Bronchus fibroblast of lung (primary cell): ENCODE results near the gene ZCCHC2. TPM values are rescaled to one million over a fixed set of nuclear protein-coding genes. Genes with fewer than 3 reads are reported as not detected.

Experiments used
- total RNA-seq: library from RNA; depleted of rRNA; stranded (reverse); fragments of >200 nt; gene quantifications from 2 replicates; pipeline ENCODE4 v1.2.3, GENCODE V29; 2015

ZCCHC2 gene
- 2.5 and 3.4 TPM in 2 replicates for total RNA-seq

GRCh38 chr18:62522504-62523254, at the start of gene ZCCHC2:
TSS of gene ZCCHC2 (plus strand) at chr18:62523025. CDS start at chr18:62523425, 400 bp downstream.

Other genes with a start within 250 kb of the ZCCHC2 start
- 0.17 and 0.30 TPM in 2 replicates for gene TNFRSF11A, start 197.7 kb upstream of the ZCCHC2 start, total RNA-seq
- 5.1 and 5.5 TPM in 2 replicates for gene PHLPP1, start 192.5 kb downstream of the ZCCHC2 start, total RNA-seq